H1 (cell line): ENCODE measurements around the gene SEMA3B.

Source experiments
- CEBPB ChIP-seq: IDR thresholded peaks from 2 replicates; pipeline ENCODE4 v1.6.1; 2012; ENCODE audit warnings: low read depth, low read length
- EZH2 ChIP-seq: fragments of 200-600 bp; sonication (generic); IDR thresholded peaks from 2 replicates; pipeline ENCODE4 v1.7.1; 2012; ENCODE audit warnings: low read depth, mild to moderate bottlenecking, moderate library complexity, low read length, inconsistent platforms; ENCODE audit not compliant: severe bottlenecking
- GTF2F1 ChIP-seq: IDR thresholded peaks from 2 replicates; pipeline ENCODE4 v1.6.1; 2012; ENCODE audit warnings: low read depth, low read length, improper control_type of control experiment, borderline replicate concordance
- POLR2A ChIP-seq, 2 experiments: IDR thresholded peaks; 1 replicate in 1 of 2; 2 replicates in 1 of 2; pipeline ENCODE4 v1.6.1; 2011; ENCODE audit warnings: low read depth in 2 of 2, low read length in 2 of 2, mild to moderate bottlenecking in 2 of 2; ENCODE audit errors: control extremely low read depth in 1 of 2
- POLR2AphosphoS5 ChIP-seq: IDR thresholded peaks from 2 replicates; pipeline ENCODE4 v1.6.1; 2011; ENCODE audit warnings: low read depth, low read length
- RAD21 ChIP-seq, 2 experiments: IDR thresholded peaks in 1 of 2; conservative IDR thresholded peaks in 1 of 2; 2 replicates each; pipeline ENCODE4 v1.6.1; 2011; ENCODE audit warnings: low read depth in 2 of 2, low read length in 2 of 2, improper control_type of control experiment in 1 of 2, inconsistent platforms in 1 of 2, mild to moderate bottlenecking in 1 of 2, moderate library complexity in 1 of 2
- RFX5 ChIP-seq: IDR thresholded peaks from 2 replicates; pipeline ENCODE4 v1.6.1; 2011; ENCODE audit warnings: low read depth, low read length, improper control_type of control experiment, borderline replicate concordance
- RXRA ChIP-seq: IDR thresholded peaks from 2 replicates; pipeline ENCODE4 v1.6.1; 2011; ENCODE audit warnings: low read depth, mild to moderate bottlenecking, low read length, moderate library complexity; ENCODE audit not compliant: insufficient read depth
- TAF1 ChIP-seq: IDR thresholded peaks from 2 replicates; pipeline ENCODE4 v1.6.1; 2011; ENCODE audit warnings: mild to moderate bottlenecking, low read depth, low read length
- TCF12 ChIP-seq: IDR thresholded peaks from 2 replicates; pipeline ENCODE4 v1.6.1; 2011; ENCODE audit warnings: low read depth, mild to moderate bottlenecking, low read length
- TF ChIP-seq, protein P1 (sequence below), 3 experiments: IDR thresholded peaks; 1 replicate in 2 of 3; 2 replicates in 1 of 3; pipeline versions ENCODE4 v1.5.1 to v1.6.1; 2011; ENCODE audit warnings: low read length in 3 of 3, mild to moderate bottlenecking in 3 of 3, inconsistent platforms in 2 of 3, low read depth in 1 of 3, moderate library complexity in 1 of 3; ENCODE audit not compliant: insufficient read depth in 1 of 3; ENCODE audit errors: control extremely low read depth in 1 of 3
- TF ChIP-seq, protein P2 (sequence below): IDR thresholded peaks from 2 replicates; pipeline ENCODE4 v1.6.1; 2012; ENCODE audit warnings: inconsistent platforms
- TF ChIP-seq, protein P3 (sequence below): IDR thresholded peaks from 2 replicates; pipeline ENCODE4 v1.6.1; 2011; ENCODE audit warnings: low read depth, mild to moderate bottlenecking, low read length; ENCODE audit not compliant: insufficient read depth

DNA sequence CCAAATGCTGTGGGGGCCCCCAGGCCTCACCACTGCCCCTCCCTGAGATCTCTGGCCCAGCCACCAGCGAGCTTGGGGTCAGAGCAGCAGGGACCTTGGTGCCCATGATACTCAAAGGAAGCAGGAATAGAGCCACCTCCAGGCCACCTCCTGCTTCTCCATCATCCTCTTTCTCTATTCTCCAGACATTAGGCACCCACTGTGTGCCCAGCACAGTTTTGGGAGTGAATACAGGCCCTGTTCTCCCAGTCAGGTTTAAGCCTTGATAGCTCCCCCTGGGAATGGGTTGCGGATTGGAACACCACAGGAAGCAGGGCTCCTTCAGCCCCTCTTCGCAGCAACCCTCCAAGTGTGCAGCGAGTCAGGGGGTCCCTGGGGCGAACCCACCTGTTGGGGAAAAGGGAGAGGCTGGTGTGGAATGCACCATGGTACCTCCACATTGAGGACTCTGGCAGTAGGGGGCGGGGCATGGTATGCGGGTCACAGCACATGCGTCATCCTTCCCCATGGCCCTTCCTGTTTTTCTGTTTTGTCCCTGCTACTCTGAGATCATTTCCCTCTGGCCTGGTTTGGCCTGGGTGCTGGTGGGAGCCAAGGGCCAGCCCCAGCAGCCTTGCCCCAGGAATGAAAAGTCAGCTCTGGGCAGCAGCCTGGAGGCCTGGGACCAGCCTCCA is 14.2 kb upstream of the SEMA3B start:
- TF ChIP-seq, protein P1, sequence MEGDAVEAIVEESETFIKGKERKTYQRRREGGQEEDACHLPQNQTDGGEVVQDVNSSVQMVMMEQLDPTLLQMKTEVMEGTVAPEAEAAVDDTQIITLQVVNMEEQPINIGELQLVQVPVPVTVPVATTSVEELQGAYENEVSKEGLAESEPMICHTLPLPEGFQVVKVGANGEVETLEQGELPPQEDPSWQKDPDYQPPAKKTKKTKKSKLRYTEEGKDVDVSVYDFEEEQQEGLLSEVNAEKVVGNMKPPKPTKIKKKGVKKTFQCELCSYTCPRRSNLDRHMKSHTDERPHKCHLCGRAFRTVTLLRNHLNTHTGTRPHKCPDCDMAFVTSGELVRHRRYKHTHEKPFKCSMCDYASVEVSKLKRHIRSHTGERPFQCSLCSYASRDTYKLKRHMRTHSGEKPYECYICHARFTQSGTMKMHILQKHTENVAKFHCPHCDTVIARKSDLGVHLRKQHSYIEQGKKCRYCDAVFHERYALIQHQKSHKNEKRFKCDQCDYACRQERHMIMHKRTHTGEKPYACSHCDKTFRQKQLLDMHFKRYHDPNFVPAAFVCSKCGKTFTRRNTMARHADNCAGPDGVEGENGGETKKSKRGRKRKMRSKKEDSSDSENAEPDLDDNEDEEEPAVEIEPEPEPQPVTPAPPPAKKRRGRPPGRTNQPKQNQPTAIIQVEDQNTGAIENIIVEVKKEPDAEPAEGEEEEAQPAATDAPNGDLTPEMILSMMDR (IDR thresholded peaks at IDR 0.05; ENCODE audit: control extremely low read depth in 1 of 3, insufficient read depth in 1 of 3, low read depth in 1 of 3, low read length in 3 of 3), result no peak
- TF ChIP-seq POLR2AphosphoS5, result no peak
- TF ChIP-seq CEBPB, result no peak
- TF ChIP-seq RAD21 (IDR thresholded peaks at IDR 0.05 in 1 of 2, conservative IDR thresholded peaks at IDR 0.05 in 1 of 2; ENCODE audit: low read depth in 2 of 2, low read length in 2 of 2), result no peak
- no peak for TF ChIP-seq GTF2F1
- TF ChIP-seq, protein P2, sequence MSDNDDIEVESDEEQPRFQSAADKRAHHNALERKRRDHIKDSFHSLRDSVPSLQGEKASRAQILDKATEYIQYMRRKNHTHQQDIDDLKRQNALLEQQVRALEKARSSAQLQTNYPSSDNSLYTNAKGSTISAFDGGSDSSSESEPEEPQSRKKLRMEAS, result no peak
- TF ChIP-seq TCF12, result no peak
- no peak for TF ChIP-seq POLR2A (IDR thresholded peaks at IDR 0.05; ENCODE audit: control extremely low read depth in 1 of 2, low read depth in 2 of 2, low read length in 2 of 2)
- TF ChIP-seq TAF1, result no peak
- TF ChIP-seq, protein P3, sequence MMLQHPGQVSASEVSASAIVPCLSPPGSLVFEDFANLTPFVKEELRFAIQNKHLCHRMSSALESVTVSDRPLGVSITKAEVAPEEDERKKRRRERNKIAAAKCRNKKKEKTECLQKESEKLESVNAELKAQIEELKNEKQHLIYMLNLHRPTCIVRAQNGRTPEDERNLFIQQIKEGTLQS, result no peak
- TF ChIP-seq RXRA, result no peak
- no peak for TF ChIP-seq EZH2
- TF ChIP-seq RFX5, result no peak
